ENCODE measurements around the gene RET. TPM values are rescaled to one million over a fixed set of nuclear protein-coding genes. Genes with fewer than 3 reads are reported as not detected.
A peak's percentile ranks its signal among the peaks of the same experiment; 100 is the strongest.

The RET gene
- total and polyA plus RNA-seq, 4 donors: 0.31 to 1.3 (median 0.77) TPM

DNA sequence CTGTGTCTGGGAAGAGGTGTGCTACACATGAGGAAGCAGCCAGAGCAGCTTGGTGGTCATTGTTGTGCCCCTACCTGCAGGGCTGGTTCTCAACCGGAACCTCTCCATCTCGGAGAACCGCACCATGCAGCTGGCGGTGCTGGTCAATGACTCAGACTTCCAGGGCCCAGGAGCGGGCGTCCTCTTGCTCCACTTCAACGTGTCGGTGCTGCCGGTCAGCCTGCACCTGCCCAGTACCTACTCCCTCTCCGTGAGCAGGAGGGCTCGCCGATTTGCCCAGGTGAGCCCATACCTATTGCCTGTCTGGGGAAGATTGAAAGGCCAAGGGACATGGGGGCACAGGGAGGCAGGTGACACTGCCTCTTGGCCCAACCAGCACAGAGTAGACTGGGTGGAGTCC lies 32.1 kb downstream of the RET start:
- TF ChIP-seq, protein P1, sequence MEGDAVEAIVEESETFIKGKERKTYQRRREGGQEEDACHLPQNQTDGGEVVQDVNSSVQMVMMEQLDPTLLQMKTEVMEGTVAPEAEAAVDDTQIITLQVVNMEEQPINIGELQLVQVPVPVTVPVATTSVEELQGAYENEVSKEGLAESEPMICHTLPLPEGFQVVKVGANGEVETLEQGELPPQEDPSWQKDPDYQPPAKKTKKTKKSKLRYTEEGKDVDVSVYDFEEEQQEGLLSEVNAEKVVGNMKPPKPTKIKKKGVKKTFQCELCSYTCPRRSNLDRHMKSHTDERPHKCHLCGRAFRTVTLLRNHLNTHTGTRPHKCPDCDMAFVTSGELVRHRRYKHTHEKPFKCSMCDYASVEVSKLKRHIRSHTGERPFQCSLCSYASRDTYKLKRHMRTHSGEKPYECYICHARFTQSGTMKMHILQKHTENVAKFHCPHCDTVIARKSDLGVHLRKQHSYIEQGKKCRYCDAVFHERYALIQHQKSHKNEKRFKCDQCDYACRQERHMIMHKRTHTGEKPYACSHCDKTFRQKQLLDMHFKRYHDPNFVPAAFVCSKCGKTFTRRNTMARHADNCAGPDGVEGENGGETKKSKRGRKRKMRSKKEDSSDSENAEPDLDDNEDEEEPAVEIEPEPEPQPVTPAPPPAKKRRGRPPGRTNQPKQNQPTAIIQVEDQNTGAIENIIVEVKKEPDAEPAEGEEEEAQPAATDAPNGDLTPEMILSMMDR (IDR thresholded peaks at IDR 0.05; ENCODE audit: control extremely low read depth, extremely low read depth): no peak
- DNase-seq: no peak
- H3K4me1 ChIP-seq (ENCODE audit: control insufficient read depth in 5 of 5, insufficient read depth in 5 of 5, low read length in 5 of 5): peaks cover 0 to 14% (median 5%) of the 10 kb centered on the region in 5 donors
- H3K9ac ChIP-seq (ENCODE audit: insufficient read depth in 1 of 2, low read length in 2 of 2): no peak overlapping the region
- H3K4me3 ChIP-seq: no peak overlapping the region
- 93 to 97% methylated on average over 12 of the region's 12 CpGs for WGBS, 2 donors
- H3K36me3 ChIP-seq (ENCODE audit: control insufficient read depth in 4 of 4, insufficient read depth in 4 of 4, low read length in 4 of 4): no peaks in the 10 kb centered on the region
- no peak for ATAC-seq (ENCODE audit: insufficient read depth, low FRiP score)
- no peaks in the 10 kb centered on the region for H3K9me3 ChIP-seq (ENCODE audit: control insufficient read depth in 4 of 4, insufficient read depth in 3 of 4, low read length in 3 of 4)
- no peak overlapping the region for H3K27ac ChIP-seq (ENCODE audit: low read depth in 1 of 2, low read length in 1 of 2)
- peaks cover 0 to 9% (median 2%) of the 10 kb centered on the region in 3 donors for H3K27me3 ChIP-seq (ENCODE audit: control insufficient read depth in 3 of 3, insufficient read depth in 3 of 3, low read length in 2 of 3)

DNA sequence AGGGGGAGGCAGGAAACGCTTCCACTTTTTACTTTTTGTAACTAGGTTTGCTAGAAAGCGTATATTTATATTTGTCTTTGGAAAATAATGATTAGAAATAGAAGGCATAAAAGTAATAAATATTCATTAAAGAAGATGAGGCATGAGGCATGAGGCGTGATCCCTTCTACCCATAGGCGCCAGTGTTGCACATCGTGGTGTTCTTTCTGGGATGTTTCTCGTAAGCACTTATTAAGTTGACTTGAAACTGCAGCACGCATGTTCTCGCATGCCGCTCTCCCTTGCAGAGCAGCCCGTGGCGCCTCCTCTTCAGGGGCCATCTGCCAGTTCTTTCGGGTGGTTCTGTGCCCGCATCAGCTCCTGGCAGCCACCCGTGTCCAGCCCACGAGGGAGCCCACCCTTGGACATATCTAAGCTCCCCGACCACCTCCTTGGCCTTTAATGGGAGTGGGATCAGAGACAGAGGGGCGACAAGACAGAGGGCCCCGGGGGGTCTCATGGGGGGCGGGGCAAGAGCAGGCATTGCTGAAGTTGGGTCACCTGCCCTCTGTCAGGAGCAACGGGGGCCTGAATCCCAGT lies 32.9 kb downstream of the RET start:
- Histone ChIP-seq H3K4me1 (ENCODE audit: control insufficient read depth in 5 of 5, insufficient read depth in 5 of 5, low read length in 5 of 5) (peaks cover 0 to 14% (median 5%) of the 10 kb centered on the region in 5 donors), H3K27me3 (ENCODE audit: control insufficient read depth in 3 of 3, insufficient read depth in 3 of 3, low read length in 2 of 3) (peaks cover 0 to 3% (median 0%) of the 10 kb centered on the region in 3 donors), H3K4me3 (no peak overlapping the region), H3K27ac (ENCODE audit: low read depth in 1 of 2, low read length in 1 of 2) (no peak overlapping the region), H3K36me3 (ENCODE audit: control insufficient read depth in 4 of 4, insufficient read depth in 4 of 4, low read length in 4 of 4) (no peaks in the 10 kb centered on the region), H3K9me3 (ENCODE audit: control insufficient read depth in 4 of 4, insufficient read depth in 3 of 4, low read length in 3 of 4) (no peaks in the 10 kb centered on the region), H3K9ac (ENCODE audit: insufficient read depth in 1 of 2, low read length in 2 of 2) (no peak overlapping the region)
- TF ChIP-seq, protein P1 (IDR thresholded peaks at IDR 0.05; ENCODE audit: control extremely low read depth, extremely low read depth): no peak
- 84 to 87% methylated on average over 20 of the region's 20 CpGs for WGBS, 2 donors
- ATAC-seq (ENCODE audit: insufficient read depth, low FRiP score) (no peak), DNase-seq (no peak)

DNA sequence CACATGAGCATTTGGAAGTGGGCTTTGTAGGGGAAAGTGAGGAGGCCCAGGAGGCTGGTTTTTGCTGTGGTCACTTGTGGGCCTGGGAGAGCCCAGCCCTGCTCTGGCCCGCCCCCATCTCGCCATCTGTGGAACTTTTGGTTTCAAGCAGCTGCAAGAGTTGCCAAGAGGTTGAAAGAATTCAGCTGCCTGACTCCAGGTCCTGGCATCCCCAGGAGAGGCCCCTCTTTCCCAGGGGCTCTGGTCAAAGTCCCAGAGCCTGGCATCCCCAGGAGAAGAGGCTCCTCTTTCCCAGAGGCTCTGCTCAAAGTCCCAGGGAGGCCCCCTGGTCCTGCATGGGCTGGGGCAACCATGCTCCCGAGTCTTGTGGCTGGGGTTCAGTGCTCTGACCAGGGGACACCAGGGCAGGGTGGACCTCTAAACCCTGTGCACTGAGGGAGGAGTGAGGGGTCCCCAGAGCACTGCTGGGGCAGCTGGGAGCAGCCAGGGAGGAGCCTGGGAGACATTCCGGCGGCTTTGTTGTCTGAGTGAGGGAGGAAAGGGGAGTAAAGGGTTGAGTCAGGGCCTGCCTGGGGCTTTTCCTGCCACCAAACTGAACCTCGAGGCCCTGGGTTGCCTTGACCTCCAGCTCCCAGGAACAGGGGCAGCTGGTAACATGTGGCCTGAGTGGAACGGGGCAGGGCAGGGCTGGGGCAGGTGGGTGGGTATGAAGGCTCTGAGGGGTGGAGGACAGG lies 33.6 kb downstream of the RET start:
- no peak overlapping the region for H3K9ac ChIP-seq (ENCODE audit: insufficient read depth in 1 of 2, low read length in 2 of 2)
- no peak overlapping the region for H3K27ac ChIP-seq (ENCODE audit: low read depth in 1 of 2, low read length in 1 of 2)
- no peak for ATAC-seq (ENCODE audit: insufficient read depth, low FRiP score)
- peak; percentile 79 to 92 (median 91) for DNase-seq
- H3K36me3 ChIP-seq (ENCODE audit: control insufficient read depth in 4 of 4, insufficient read depth in 4 of 4, low read length in 4 of 4): no peaks in the 10 kb centered on the region
- no peaks in the 10 kb centered on the region for H3K9me3 ChIP-seq (ENCODE audit: control insufficient read depth in 4 of 4, insufficient read depth in 3 of 4, low read length in 3 of 4)
- H3K4me3 ChIP-seq: no peak overlapping the region
- WGBS, 2 donors: 56 to 59% methylated on average over 7 of the region's 7 CpGs
- H3K4me1 ChIP-seq (ENCODE audit: control insufficient read depth in 5 of 5, insufficient read depth in 5 of 5, low read length in 5 of 5): peaks cover 0 to 14% (median 2%) of the 10 kb centered on the region in 5 donors
- TF ChIP-seq, protein P1 (IDR thresholded peaks at IDR 0.05; ENCODE audit: control extremely low read depth, extremely low read depth): no peak
- H3K27me3 ChIP-seq (ENCODE audit: control insufficient read depth in 3 of 3, insufficient read depth in 3 of 3, low read length in 2 of 3): no peaks in the 10 kb centered on the region
